Thyroid gland (tissue), 4 donors: ENCODE results near the gene C13orf46.

Source experiments
- POLR2A ChIP-seq, 2 donors: fragments of 450-650 bp; IDR thresholded peaks; one replicate each; pipeline ENCODE4 v1.6.1; 2017; ENCODE audit warnings: antibody characterized with exemption in 2 of 2, mild to moderate bottlenecking in 2 of 2, moderate library complexity in 1 of 2
- TF ChIP-seq, protein P1 (sequence below), 6 experiments: fragments of 200-600 bp in 3 of 6; fragments of 450-650 bp in 3 of 6; sonication (generic) in 3 of 6; IDR thresholded peaks; one replicate each; pipeline ENCODE4 v1.5.1; 2016 to 2019; ENCODE audit warnings: antibody characterized with exemption in 6 of 6, mild to moderate bottlenecking in 2 of 6, inconsistent platforms in 1 of 6, moderate library complexity in 1 of 6

DNA sequence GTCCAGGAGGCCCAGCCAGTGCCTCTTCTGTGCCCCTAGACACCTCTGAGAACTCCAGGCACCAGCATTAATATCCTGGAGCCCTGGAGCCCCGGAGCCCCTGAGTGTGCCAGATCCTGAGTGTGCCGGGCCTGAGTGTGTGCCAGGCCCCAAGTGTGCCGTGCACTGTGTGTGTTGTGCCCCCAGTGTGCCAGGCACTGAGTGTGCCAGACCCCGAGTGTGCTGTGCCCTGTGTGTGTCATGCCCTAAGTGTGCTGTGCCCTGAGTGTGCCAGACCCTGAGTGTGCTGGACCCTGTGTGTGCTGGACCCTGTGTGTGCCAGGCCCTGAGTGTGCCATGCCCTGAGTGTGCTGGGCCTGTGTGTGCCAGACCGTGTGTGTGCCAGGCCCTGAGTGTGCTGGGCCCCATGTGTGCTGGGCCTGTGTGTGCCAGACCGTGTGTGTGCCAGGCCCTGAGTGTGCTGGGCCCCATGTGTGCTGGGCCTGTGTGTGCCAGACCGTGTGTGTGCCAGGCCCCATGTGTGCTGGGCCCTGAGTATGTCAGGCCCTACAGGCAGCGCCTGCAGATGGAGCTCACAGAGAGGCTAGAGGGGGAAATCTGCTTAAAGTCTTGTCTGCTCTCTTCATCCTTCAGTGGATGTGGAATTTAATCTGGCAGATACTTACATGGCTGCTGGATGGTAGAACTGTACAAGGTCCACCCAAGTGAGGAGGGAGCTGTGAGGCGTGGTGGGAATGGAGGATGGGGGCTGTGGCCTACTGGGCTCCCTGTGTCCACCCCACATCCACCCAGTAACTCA, 53.9 kb downstream of the C13orf46 start:
- no peak for TF ChIP-seq POLR2A (IDR thresholded peaks at IDR 0.05)
- TF ChIP-seq, protein P1, sequence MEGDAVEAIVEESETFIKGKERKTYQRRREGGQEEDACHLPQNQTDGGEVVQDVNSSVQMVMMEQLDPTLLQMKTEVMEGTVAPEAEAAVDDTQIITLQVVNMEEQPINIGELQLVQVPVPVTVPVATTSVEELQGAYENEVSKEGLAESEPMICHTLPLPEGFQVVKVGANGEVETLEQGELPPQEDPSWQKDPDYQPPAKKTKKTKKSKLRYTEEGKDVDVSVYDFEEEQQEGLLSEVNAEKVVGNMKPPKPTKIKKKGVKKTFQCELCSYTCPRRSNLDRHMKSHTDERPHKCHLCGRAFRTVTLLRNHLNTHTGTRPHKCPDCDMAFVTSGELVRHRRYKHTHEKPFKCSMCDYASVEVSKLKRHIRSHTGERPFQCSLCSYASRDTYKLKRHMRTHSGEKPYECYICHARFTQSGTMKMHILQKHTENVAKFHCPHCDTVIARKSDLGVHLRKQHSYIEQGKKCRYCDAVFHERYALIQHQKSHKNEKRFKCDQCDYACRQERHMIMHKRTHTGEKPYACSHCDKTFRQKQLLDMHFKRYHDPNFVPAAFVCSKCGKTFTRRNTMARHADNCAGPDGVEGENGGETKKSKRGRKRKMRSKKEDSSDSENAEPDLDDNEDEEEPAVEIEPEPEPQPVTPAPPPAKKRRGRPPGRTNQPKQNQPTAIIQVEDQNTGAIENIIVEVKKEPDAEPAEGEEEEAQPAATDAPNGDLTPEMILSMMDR (IDR thresholded peaks at IDR 0.05): no peak
